GM23248 (cell line): Measurements from ENCODE around the gene STX10.

Experiments
- EZH2 ChIP-seq: fragments of 200-600 bp; sonication (generic); IDR thresholded peaks from 2 replicates; pipeline ENCODE4 v1.6.1; 2018; ENCODE audit warnings: antibody characterized with exemption, mild to moderate bottlenecking; ENCODE audit not compliant: insufficient read depth, poor library complexity, severe bottlenecking
- EZH2phosphoT487 ChIP-seq: fragments of 200-600 bp; sonication (generic); IDR thresholded peaks from 2 replicates; pipeline ENCODE4 v1.6.1; 2018; ENCODE audit warnings: antibody characterized with exemption, moderate library complexity, mild to moderate bottlenecking, low read depth; ENCODE audit not compliant: insufficient read depth

DNA sequence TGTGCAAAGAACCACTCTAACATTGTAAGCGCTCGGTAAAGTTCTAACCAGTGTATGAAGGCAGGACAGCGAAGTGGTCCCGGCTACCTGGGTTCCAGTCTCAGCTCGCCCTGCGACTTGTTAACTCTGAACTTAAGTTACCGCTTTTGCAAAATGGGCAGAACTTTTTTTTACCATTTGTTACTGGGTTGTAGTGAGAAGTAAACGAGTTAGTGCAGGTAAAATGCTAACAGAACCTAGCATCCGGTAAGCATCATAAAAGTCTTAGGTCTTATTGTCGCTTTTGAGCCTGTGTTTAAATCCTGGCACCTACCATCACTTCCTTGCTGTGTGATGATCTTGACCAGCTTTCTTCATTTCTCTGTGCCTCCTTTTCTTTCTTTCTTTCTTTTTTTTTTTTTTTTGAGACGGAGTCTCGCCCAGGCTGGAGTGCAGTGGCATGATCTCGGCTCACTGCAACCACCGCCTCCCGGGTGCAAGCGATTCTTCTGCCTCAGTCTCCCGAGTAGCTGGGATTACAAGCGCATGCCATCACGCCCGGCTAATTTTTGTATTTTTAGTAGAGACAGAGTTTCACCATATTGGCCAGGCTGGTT, 32.9 kb downstream of the STX10 start:
- no peak for TF ChIP-seq EZH2
- no peak for TF ChIP-seq EZH2phosphoT487
